PFSK-1 (cell line): ENCODE measurements around the gene CTNNA3.

Source experiments
- POLR2AphosphoS5 ChIP-seq: IDR thresholded peaks from 2 replicates; pipeline ENCODE4 v1.6.1; 2012; ENCODE audit warnings: low read depth, mild to moderate bottlenecking, control low read depth, low read length, moderate library complexity
- TF ChIP-seq, protein P1 (sequence below), 2 experiments: IDR thresholded peaks; 2 replicates each; pipeline versions ENCODE4 v1.6.1 to v1.8.0; 2011 to 2012; ENCODE audit warnings: low read depth in 2 of 2, low read length in 2 of 2, control low read depth in 1 of 2, inconsistent platforms in 1 of 2, mild to moderate bottlenecking in 1 of 2, moderate library complexity in 1 of 2; ENCODE audit not compliant: insufficient read depth in 1 of 2

DNA sequence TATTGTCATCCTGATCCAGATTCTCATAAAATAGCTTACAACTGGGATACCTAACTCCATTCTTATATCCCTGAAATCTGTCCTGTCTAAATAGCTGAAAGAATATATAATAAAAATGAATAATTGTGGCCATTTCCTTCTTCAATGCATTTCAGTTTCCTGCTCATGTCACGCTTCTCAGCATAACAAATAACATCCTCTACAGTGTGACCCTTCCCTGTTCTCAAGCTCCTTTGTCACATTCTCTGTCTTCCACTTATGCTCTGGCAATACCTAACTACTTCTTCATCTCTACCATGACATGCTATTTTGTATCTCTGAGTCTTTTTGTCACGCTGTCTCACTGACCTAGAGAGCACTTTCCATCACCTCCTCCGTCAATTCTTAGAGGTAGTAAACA lies 1654.2 kb downstream of the CTNNA3 start:
- TF ChIP-seq POLR2AphosphoS5 = no peak
- TF ChIP-seq, protein P1, sequence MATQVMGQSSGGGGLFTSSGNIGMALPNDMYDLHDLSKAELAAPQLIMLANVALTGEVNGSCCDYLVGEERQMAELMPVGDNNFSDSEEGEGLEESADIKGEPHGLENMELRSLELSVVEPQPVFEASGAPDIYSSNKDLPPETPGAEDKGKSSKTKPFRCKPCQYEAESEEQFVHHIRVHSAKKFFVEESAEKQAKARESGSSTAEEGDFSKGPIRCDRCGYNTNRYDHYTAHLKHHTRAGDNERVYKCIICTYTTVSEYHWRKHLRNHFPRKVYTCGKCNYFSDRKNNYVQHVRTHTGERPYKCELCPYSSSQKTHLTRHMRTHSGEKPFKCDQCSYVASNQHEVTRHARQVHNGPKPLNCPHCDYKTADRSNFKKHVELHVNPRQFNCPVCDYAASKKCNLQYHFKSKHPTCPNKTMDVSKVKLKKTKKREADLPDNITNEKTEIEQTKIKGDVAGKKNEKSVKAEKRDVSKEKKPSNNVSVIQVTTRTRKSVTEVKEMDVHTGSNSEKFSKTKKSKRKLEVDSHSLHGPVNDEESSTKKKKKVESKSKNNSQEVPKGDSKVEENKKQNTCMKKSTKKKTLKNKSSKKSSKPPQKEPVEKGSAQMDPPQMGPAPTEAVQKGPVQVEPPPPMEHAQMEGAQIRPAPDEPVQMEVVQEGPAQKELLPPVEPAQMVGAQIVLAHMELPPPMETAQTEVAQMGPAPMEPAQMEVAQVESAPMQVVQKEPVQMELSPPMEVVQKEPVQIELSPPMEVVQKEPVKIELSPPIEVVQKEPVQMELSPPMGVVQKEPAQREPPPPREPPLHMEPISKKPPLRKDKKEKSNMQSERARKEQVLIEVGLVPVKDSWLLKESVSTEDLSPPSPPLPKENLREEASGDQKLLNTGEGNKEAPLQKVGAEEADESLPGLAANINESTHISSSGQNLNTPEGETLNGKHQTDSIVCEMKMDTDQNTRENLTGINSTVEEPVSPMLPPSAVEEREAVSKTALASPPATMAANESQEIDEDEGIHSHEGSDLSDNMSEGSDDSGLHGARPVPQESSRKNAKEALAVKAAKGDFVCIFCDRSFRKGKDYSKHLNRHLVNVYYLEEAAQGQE (IDR thresholded peaks at IDR 0.05; ENCODE audit: insufficient read depth in 1 of 2, low read depth in 2 of 2, low read length in 2 of 2) = no peak
